22Rv1 (cell line): ENCODE measurements around the gene PRDM11.

ENCODE experiments used
- CTCF ChIP-seq: fragments of 450-650 bp; IDR thresholded peaks from 2 replicates; pipeline ENCODE4 v1.5.1; 2017; ENCODE audit warnings: mild to moderate bottlenecking
- ZFX ChIP-seq: fragments of 450-650 bp; IDR thresholded peaks from 2 replicates; pipeline ENCODE4 v1.6.1; 2017; ENCODE audit warnings: antibody characterized with exemption, borderline replicate concordance

- no peak for TF ChIP-seq CTCF
- TF ChIP-seq ZFX: no peak
These were observed 26.6 kb downstream of the PRDM11 start for GRCh38 chr11:45173064-45173463.
